Liver (tissue), 9 donors: ENCODE measurements around the gene IL31RA. TPM values are rescaled to one million over a fixed set of nuclear protein-coding genes. Genes with fewer than 3 reads are reported as not detected.

Source experiments
- DNase-seq: peaks from one replicate; pipeline ENCODE4 v3.0.0-alpha.2; 2017; ENCODE audit warnings: low spot score
- H3K27ac ChIP-seq, 2 donors: one replicate each; pipeline ENCODE4 v1.7.0; 2013; ENCODE audit warnings: inconsistent platforms in 2 of 2, low read length in 2 of 2, control low read depth in 1 of 2, low read depth in 1 of 2, mild to moderate bottlenecking in 1 of 2
- H3K27me3 ChIP-seq, 4 donors: one replicate each; pipeline versions ENCODE4 v1.6.1 to v1.7.0; 2013; ENCODE audit warnings: low read length in 3 of 4, inconsistent platforms in 1 of 4, mild to moderate bottlenecking in 1 of 4, moderate library complexity in 1 of 4; ENCODE audit not compliant: control insufficient read depth in 4 of 4, insufficient read depth in 4 of 4
- H3K36me3 ChIP-seq, 4 donors: one replicate each; pipeline versions ENCODE4 v1.6.1 to v1.7.0; 2013; ENCODE audit warnings: low read length in 3 of 4, mild to moderate bottlenecking in 3 of 4, low read depth in 1 of 4, moderate library complexity in 1 of 4; ENCODE audit not compliant: control insufficient read depth in 4 of 4, insufficient read depth in 3 of 4
- H3K4me1 ChIP-seq, 4 donors: one replicate each; pipeline versions ENCODE4 v1.6.1 to v1.7.0; 2013; ENCODE audit warnings: low read length in 3 of 4, mild to moderate bottlenecking in 3 of 4, moderate library complexity in 1 of 4; ENCODE audit not compliant: control insufficient read depth in 4 of 4, insufficient read depth in 4 of 4
- H3K4me3 ChIP-seq, 3 donors: one replicate each; pipeline versions ENCODE4 v1.6.1 to v1.7.0; 2013; ENCODE audit warnings: low read length in 3 of 3, control low read depth in 1 of 3, low read depth in 1 of 3, mild to moderate bottlenecking in 1 of 3
- H3K9ac ChIP-seq, 2 donors: one replicate each; pipeline ENCODE4 v1.7.0; 2013; ENCODE audit warnings: low read length in 2 of 2, mild to moderate bottlenecking in 2 of 2, moderate library complexity in 2 of 2, control low read depth in 1 of 2, low read depth in 1 of 2
- H3K9me3 ChIP-seq, 4 donors: one replicate each; pipeline versions ENCODE4 v1.6.1 to v1.7.0; 2013; ENCODE audit warnings: low read length in 3 of 4; ENCODE audit not compliant: control insufficient read depth in 4 of 4
- ATF3 ChIP-seq: IDR thresholded peaks from 2 replicates; pipeline ENCODE4 v1.6.1; 2016; ENCODE audit warnings: antibody characterized with exemption
- FOXA1 ChIP-seq: IDR thresholded peaks from 2 replicates; pipeline ENCODE4 v1.6.1; 2016; ENCODE audit warnings: antibody characterized with exemption
- FOXA2 ChIP-seq: IDR thresholded peaks from 2 replicates; pipeline ENCODE4 v1.6.1; 2016; ENCODE audit warnings: antibody characterized with exemption
- GABPA ChIP-seq, 2 donors: IDR thresholded peaks in 1 of 2; conservative IDR thresholded peaks in 1 of 2; 2 replicates each; pipeline ENCODE4 v1.6.1; 2016; ENCODE audit warnings: antibody characterized with exemption in 2 of 2, mild to moderate bottlenecking in 1 of 2, moderate library complexity in 1 of 2
- HNF4G ChIP-seq: IDR thresholded peaks from 2 replicates; pipeline ENCODE4 v1.6.1; 2016; ENCODE audit warnings: antibody characterized with exemption
- JUND ChIP-seq, 2 donors: IDR thresholded peaks; 2 replicates each; pipeline ENCODE4 v1.6.1; 2016; ENCODE audit warnings: antibody characterized with exemption in 2 of 2
- NR2F2 ChIP-seq: IDR thresholded peaks from 2 replicates; pipeline ENCODE4 v1.6.1; 2016; ENCODE audit warnings: antibody characterized with exemption
- RAD21 ChIP-seq, 2 donors: IDR thresholded peaks; 2 replicates each; pipeline ENCODE4 v1.6.1; 2016; ENCODE audit warnings: antibody characterized with exemption in 2 of 2, mild to moderate bottlenecking in 2 of 2
- REST ChIP-seq: IDR thresholded peaks from 2 replicates; pipeline ENCODE4 v1.6.1; 2016; ENCODE audit warnings: antibody characterized with exemption, mild to moderate bottlenecking
- RXRA ChIP-seq, 2 donors: IDR thresholded peaks; 2 replicates each; pipeline ENCODE4 v1.6.1; 2017 to 2018; ENCODE audit warnings: antibody characterized with exemption in 2 of 2, mild to moderate bottlenecking in 1 of 2
- SP1 ChIP-seq: IDR thresholded peaks from 2 replicates; pipeline ENCODE4 v1.6.1; 2018; ENCODE audit warnings: antibody characterized with exemption, mild to moderate bottlenecking
- TAF1 ChIP-seq: conservative IDR thresholded peaks from 2 replicates; pipeline ENCODE4 v1.6.1; 2016; ENCODE audit warnings: antibody characterized with exemption, mild to moderate bottlenecking
- YY1 ChIP-seq: IDR thresholded peaks from 2 replicates; pipeline ENCODE4 v1.6.1; 2016; ENCODE audit warnings: antibody characterized with exemption, mild to moderate bottlenecking
- ZBTB33 ChIP-seq: IDR thresholded peaks from 2 replicates; pipeline ENCODE4 v1.6.1; 2016; ENCODE audit warnings: antibody characterized with exemption
- WGBS: extraction: QIAGEN DNeasy Blood & Tissue Kit; methylation state at CpG from one replicate; pipeline ENCODE4 v1.1.7; 2013; 5-methylcytosine and 5-hydroxymethylcytosine counted together
- polyA plus RNA-seq, 2 donors: library from polyadenylated mRNA; stranded (reverse) in 1 of 2; unstranded in 1 of 2; fragments of 200-250 nt in 1 of 2; fragments of >200 nt in 1 of 2; fragmentation: Nextera tagmentation in 1 of 2; extraction: Ambion mirVana in 1 of 2; gene quantifications; one replicate each; pipeline versions ENCODE4 v1.2.1 to v1.2.3, GENCODE V29; 2013 to 2015
- total RNA-seq, 2 donors: library from RNA; depleted of rRNA; stranded (reverse); fragments of >200 nt; gene quantifications; one replicate each; pipeline ENCODE4 v1.2.3, GENCODE V29; 2014
- TF ChIP-seq, protein P1 (sequence below): fragments of 150-350 bp; IDR thresholded peaks from 2 replicates; pipeline ENCODE4 v1.5.1; 2017; ENCODE audit warnings: improper control_type of control experiment, low read depth, low read length; ENCODE audit not compliant: missing input control
- donor health status: healthy.
- donor health status: healthy.
- donor health status: healthy.
- donor health status: healthy.
- donor health status: healthy.

IL31RA gene
- total and polyA plus RNA-seq, 4 donors = not detected

DNA sequence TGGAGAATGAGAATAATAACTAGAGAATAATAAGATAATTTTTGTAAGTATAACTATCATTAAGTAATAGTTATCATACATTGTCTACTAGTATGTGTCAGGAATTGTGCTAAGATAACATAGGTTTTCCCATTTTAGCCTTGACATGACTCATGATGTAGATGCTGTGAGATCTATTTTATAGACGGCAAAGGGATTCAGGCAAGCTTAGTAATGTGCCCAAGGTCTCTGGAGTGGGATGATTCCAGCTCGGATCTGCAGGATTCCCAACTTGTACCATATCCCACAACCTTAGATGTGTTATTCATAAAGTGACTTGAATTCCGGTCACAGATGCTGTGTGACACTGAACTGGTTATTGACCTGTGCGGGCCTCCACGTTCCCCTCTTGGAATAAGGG, 51.5 kb downstream of the IL31RA start (continued):
- no peak for TF ChIP-seq REST
- no peak for TF ChIP-seq FOXA2
- no peak for TF ChIP-seq RAD21 (IDR thresholded peaks at IDR 0.05)
- TF ChIP-seq FOXA1 = no peak
- TF ChIP-seq TAF1 = no peak
- TF ChIP-seq GABPA (IDR thresholded peaks at IDR 0.05 in 1 of 2, conservative IDR thresholded peaks at IDR 0.05 in 1 of 2) = no peak
- no peak for TF ChIP-seq SP1

- 82% methylated on average over 19 of the region's 19 CpGs for WGBS
- no peak for DNase-seq
- Histone ChIP-seq H3K4me1 (no peaks in the 10 kb centered on the region), H3K27me3 (no peaks in the 10 kb centered on the region), H3K27ac (no peak overlapping the region), H3K9ac (no peak overlapping the region), H3K36me3 (no peaks in the 10 kb centered on the region), H3K4me3 (no peak overlapping the region), H3K9me3 (no peaks in the 10 kb centered on the region)
- TF ChIP-seq ATF3 (no peak), YY1 (no peak)
Observed at GRCh38 chr5:55903121-55903701, 52.1 kb downstream of the IL31RA start.

DNA sequence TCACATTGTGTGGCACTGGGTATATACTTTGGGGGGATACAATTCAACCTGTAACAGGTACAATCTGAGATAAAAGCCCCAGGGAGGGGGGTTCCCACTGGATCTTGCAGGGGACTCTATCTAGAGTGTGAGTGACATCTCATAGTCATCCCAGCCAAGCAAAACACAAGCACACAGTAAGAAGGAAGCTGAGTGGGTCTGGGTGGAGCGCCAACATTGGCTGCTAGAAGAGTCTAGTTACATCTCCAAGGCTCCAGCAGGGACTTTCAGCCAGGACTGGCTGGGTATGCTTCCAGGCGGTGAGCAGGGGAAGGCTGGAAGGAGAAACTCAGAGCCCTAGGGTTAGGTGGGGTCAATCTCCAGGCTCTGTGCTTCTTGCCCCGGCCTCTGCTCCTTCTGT, 53.0 kb downstream of the IL31RA start:
- DNase-seq = no peak
- Histone ChIP-seq H3K4me1 (no peaks in the 10 kb centered on the region), H3K36me3 (no peaks in the 10 kb centered on the region), H3K27me3 (no peaks in the 10 kb centered on the region), H3K9me3 (no peaks in the 10 kb centered on the region), H3K9ac (no peak overlapping the region), H3K27ac (no peak overlapping the region), H3K4me3 (no peak overlapping the region)
- TF ChIP-seq FOXA2 (no peak), RAD21 (IDR thresholded peaks at IDR 0.05) (no peak), SP1 (no peak), REST (no peak), GABPA (IDR thresholded peaks at IDR 0.05 in 1 of 2, conservative IDR thresholded peaks at IDR 0.05 in 1 of 2) (no peak), JUND (IDR thresholded peaks at IDR 0.05) (no peak), RXRA (IDR thresholded peaks at IDR 0.05) (no peak), HNF4G (no peak), ZBTB33 (no peak), NR2F2 (no peak), YY1 (no peak), TAF1 (no peak)
- TF ChIP-seq, protein P1, sequence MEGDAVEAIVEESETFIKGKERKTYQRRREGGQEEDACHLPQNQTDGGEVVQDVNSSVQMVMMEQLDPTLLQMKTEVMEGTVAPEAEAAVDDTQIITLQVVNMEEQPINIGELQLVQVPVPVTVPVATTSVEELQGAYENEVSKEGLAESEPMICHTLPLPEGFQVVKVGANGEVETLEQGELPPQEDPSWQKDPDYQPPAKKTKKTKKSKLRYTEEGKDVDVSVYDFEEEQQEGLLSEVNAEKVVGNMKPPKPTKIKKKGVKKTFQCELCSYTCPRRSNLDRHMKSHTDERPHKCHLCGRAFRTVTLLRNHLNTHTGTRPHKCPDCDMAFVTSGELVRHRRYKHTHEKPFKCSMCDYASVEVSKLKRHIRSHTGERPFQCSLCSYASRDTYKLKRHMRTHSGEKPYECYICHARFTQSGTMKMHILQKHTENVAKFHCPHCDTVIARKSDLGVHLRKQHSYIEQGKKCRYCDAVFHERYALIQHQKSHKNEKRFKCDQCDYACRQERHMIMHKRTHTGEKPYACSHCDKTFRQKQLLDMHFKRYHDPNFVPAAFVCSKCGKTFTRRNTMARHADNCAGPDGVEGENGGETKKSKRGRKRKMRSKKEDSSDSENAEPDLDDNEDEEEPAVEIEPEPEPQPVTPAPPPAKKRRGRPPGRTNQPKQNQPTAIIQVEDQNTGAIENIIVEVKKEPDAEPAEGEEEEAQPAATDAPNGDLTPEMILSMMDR = no peak
- 95% methylated on average over 3 of the region's 3 CpGs for WGBS
